Endodermal cell (in vitro differentiated cells): ENCODE results near the gene MIX23. TPM values are rescaled to one million over a fixed set of nuclear protein-coding genes. Genes with fewer than 3 reads are reported as not detected.
A peak's percentile ranks its signal among the peaks of the same experiment; 100 is the strongest.

Source experiments
- DNase-seq: peaks from one replicate; pipeline ENCODE4 v3.0.0-alpha.2; 2017
- H3K27ac ChIP-seq: 2 replicates; pipeline ENCODE4 v1.5.1; 2013; ENCODE audit warnings: mild to moderate bottlenecking, low read depth, low read length, moderate library complexity
- H3K27me3 ChIP-seq: 2 replicates; pipeline ENCODE4 v1.6.1; 2013; ENCODE audit warnings: mild to moderate bottlenecking, low read length, moderate library complexity; ENCODE audit not compliant: insufficient read depth, control insufficient read depth, poor library complexity, severe bottlenecking
- H3K36me3 ChIP-seq: 2 replicates; pipeline ENCODE4 v1.7.0; 2013; ENCODE audit warnings: mild to moderate bottlenecking, low read length, moderate library complexity; ENCODE audit not compliant: control insufficient read depth, insufficient read depth
- H3K4me1 ChIP-seq: one replicate; pipeline ENCODE4 v1.7.0; 2013; ENCODE audit warnings: low read length; ENCODE audit not compliant: control insufficient read depth, insufficient read depth
- H3K4me3 ChIP-seq: 2 replicates; pipeline ENCODE4 v1.5.1; 2013; ENCODE audit warnings: mild to moderate bottlenecking, low read length, moderate library complexity
- H3K9ac ChIP-seq: 2 replicates; pipeline ENCODE4 v1.6.1; 2013; ENCODE audit warnings: mild to moderate bottlenecking, low read length, moderate library complexity; ENCODE audit not compliant: poor library complexity, severe bottlenecking; ENCODE audit errors: extremely low read depth
- H3K9me3 ChIP-seq: 2 replicates; pipeline ENCODE4 v1.6.1; 2013; ENCODE audit warnings: mild to moderate bottlenecking, low read length, moderate library complexity; ENCODE audit not compliant: control insufficient read depth
- H3K27ac Mint-ChIP-seq: 2 replicates; pipeline ENCODE4 v1.8.0; 2020; ENCODE audit warnings: mixed read lengths
- H3K27me3 Mint-ChIP-seq: 2 replicates; pipeline ENCODE4 v1.8.0; 2021; ENCODE audit warnings: mild to moderate bottlenecking, mixed read lengths; ENCODE audit not compliant: insufficient read depth
- H3K36me3 Mint-ChIP-seq: 2 replicates; pipeline ENCODE4 v1.8.0; 2020; ENCODE audit warnings: low read depth, mixed read lengths
- H3K4me1 Mint-ChIP-seq: 2 replicates; pipeline ENCODE4 v1.8.0; 2020; ENCODE audit warnings: mixed read lengths
- H3K4me3 Mint-ChIP-seq: 2 replicates; pipeline ENCODE4 v1.8.0; 2020; ENCODE audit warnings: mild to moderate bottlenecking, moderate library complexity, mixed read lengths
- H3K9me3 Mint-ChIP-seq: 2 replicates; pipeline ENCODE4 v1.8.0; 2020; ENCODE audit warnings: mild to moderate bottlenecking, mixed read lengths
- CTCF ChIP-seq: fragments of 200-600 bp; sonication (generic); conservative IDR thresholded peaks from 2 replicates; pipeline ENCODE4 v1.5.0; 2021; ENCODE audit warnings: antibody characterized with exemption, mild to moderate bottlenecking
- WGBS, 2 experiments: methylation state at CpG; one replicate each; pipeline versions ENCODE4 v1.1.5 to v1.1.7; 2013; ENCODE audit warnings: missing lambda C conversion rate in 2 of 2, mixed read lengths in 1 of 2; ENCODE audit not compliant: insufficient coverage in 1 of 2, insufficient read length in 1 of 2; 5-methylcytosine and 5-hydroxymethylcytosine counted together
- total RNA-seq, 2 donors: library from RNA; stranded (reverse); fragmentation: NEBNext Ultra II Directional in 1 of 2; extraction: Animal tissue kit (Norgen Biotek cat#: 25700) in 1 of 2; gene quantifications; 2 replicates in 1 of 2; 3 replicates in 1 of 2; pipeline ENCODE4 v1.2.1, GENCODE V29; 2021

Gene MIX23
- total RNA-seq, 2 donors from 2014 or later: 54.1 to 62.6 TPM

GRCh38 chr3:122392868-122393844, 10.1 kb upstream of the MIX23 start:
- Histone ChIP-seq H3K27me3 (no peaks in the 10 kb centered on the region), H3K36me3 (no peaks in the 10 kb centered on the region), H3K9ac (no peak overlapping the region), H3K4me1 (peaks cover 3% of the 10 kb centered on the region), H3K4me3 (no peak overlapping the region), H3K9me3 (no peaks in the 10 kb centered on the region), H3K27ac (no peak overlapping the region)
- no peak for DNase-seq
- no peaks in the 10 kb centered on the region for H3K9me3 Mint-ChIP-seq
- peaks cover 7% of the 10 kb centered on the region for H3K4me1 Mint-ChIP-seq
- no peaks in the 10 kb centered on the region for H3K27me3 Mint-ChIP-seq
- WGBS, 2 experiments: 55 to 65% methylated on average over 2 of the region's 2 CpGs
- no peak overlapping the region for H3K4me3 Mint-ChIP-seq
- TF ChIP-seq CTCF: peak; percentile 90
- H3K27ac Mint-ChIP-seq: no peak overlapping the region
- peaks cover 4% of the 10 kb centered on the region for H3K36me3 Mint-ChIP-seq

GRCh38 chr3:122391681-122392446, 8.8 kb upstream of the MIX23 start:
- no peaks in the 10 kb centered on the region for H3K27me3 Mint-ChIP-seq
- H3K36me3 Mint-ChIP-seq: peaks cover 6% of the 10 kb centered on the region
- WGBS, 2 experiments: 45 to 89% methylated on average over 1 to 2 of the region's 2 CpGs
- H3K27ac Mint-ChIP-seq: no peak overlapping the region
- no peak for TF ChIP-seq CTCF
- H3K27ac ChIP-seq: no peak overlapping the region
- no peaks in the 10 kb centered on the region for H3K36me3 ChIP-seq
- H3K4me3 Mint-ChIP-seq: no peak overlapping the region
- no peaks in the 10 kb centered on the region for H3K9me3 ChIP-seq
- peaks cover 3% of the 10 kb centered on the region for H3K4me1 ChIP-seq
- DNase-seq: no peak
- no peak overlapping the region for H3K4me3 ChIP-seq
- H3K9ac ChIP-seq: no peak overlapping the region
- no peaks in the 10 kb centered on the region for H3K27me3 ChIP-seq
- no peaks in the 10 kb centered on the region for H3K9me3 Mint-ChIP-seq
- peaks cover 7% of the 10 kb centered on the region for H3K4me1 Mint-ChIP-seq

- Mint-ChIP-seq H3K27me3 (no peaks in the 10 kb centered on the region), H3K27ac (peak overlapping the region; percentile 46), H3K4me3 (no peak overlapping the region), H3K36me3 (peaks cover 14% of the 10 kb centered on the region), H3K4me1 (peaks cover 7% of the 10 kb centered on the region), H3K9me3 (no peaks in the 10 kb centered on the region)
- Histone ChIP-seq H3K4me1 (peaks cover 3% of the 10 kb centered on the region), H3K36me3 (no peaks in the 10 kb centered on the region), H3K4me3 (no peak overlapping the region), H3K27ac (no peak overlapping the region), H3K27me3 (no peaks in the 10 kb centered on the region), H3K9me3 (no peaks in the 10 kb centered on the region), H3K9ac (no peak overlapping the region)
- TF ChIP-seq CTCF: no peak
- 72 to 80% methylated on average over 2 to 4 of the region's 4 CpGs for WGBS, 2 experiments
- no peak for DNase-seq
These were observed 7.6 kb upstream of the MIX23 start for GRCh38 chr3:122390665-122391064.
